ENCODE results near the gene PSAPL1. TPM values are rescaled to one million over a fixed set of nuclear protein-coding genes. Genes with fewer than 3 reads are reported as not detected.
"Not testable (repeated sequence)": the region's sequence is repeated elsewhere in the genome, so short reads cannot be mapped to it uniquely, and the experiment has no call there.

Gene PSAPL1
- polyA plus RNA-seq, 1 experiment, result not detected

GRCh38 chr4:7457201-7458065 lies 22.7 kb upstream of the PSAPL1 start:
- ChIA-PET POLR2A (no interaction called here), CTCF (no interaction called here)
- DNase-seq (ENCODE audit: low read depth, low spot score), result no peak
- Histone ChIP-seq H3K4me3 (ENCODE audit: low read depth, low read length) (no peak overlapping the region), H3K9me3 (ENCODE audit: control insufficient read depth, insufficient read depth, low read length) (peaks cover 13% of the 10 kb centered on the region), H3K27me3 (ENCODE audit: control insufficient read depth, insufficient read depth, low read length) (peaks cover 24% of the 10 kb centered on the region), H3K27ac (ENCODE audit: low read depth, low read length) (no peak overlapping the region)
- TF ChIP-seq CTCF (IDR thresholded peaks at IDR 0.05; ENCODE audit: low read depth, low read length), result no peak

- H3K27ac ChIP-seq (ENCODE audit: low read depth, low read length); H3K4me3 ChIP-seq (ENCODE audit: low read depth, low read length); CTCF ChIA-PET; POLR2A ChIA-PET; DNase-seq (ENCODE audit: low read depth, low spot score); H3K27me3 ChIP-seq (ENCODE audit: control insufficient read depth, insufficient read depth, low read length): not testable (repeated sequence)
- peaks cover 17% of the 10 kb centered on the region for H3K9me3 ChIP-seq (ENCODE audit: control insufficient read depth, insufficient read depth, low read length)
Observed at GRCh38 chr4:7452802-7453201, 18.1 kb upstream of the PSAPL1 start.

- Histone ChIP-seq H3K4me3 (ENCODE audit: low read depth, low read length) (no peak overlapping the region), H3K27ac (ENCODE audit: low read depth, low read length) (no peak overlapping the region), H3K9me3 (ENCODE audit: control insufficient read depth, insufficient read depth, low read length) (peaks cover 17% of the 10 kb centered on the region), H3K27me3 (ENCODE audit: control insufficient read depth, insufficient read depth, low read length) (peaks cover 13% of the 10 kb centered on the region)
- ChIA-PET POLR2A (no interaction called here), CTCF (no interaction called here)
- TF ChIP-seq CTCF (IDR thresholded peaks at IDR 0.05; ENCODE audit: low read depth, low read length), result no peak
- no peak for DNase-seq (ENCODE audit: low read depth, low spot score)
Observed at GRCh38 chr4:7451800-7452199, 17.1 kb upstream of the PSAPL1 start.

GRCh38 chr4:7451434-7451789 lies 16.7 kb upstream of the PSAPL1 start:
- POLR2A ChIA-PET, result no interaction called here
- Histone ChIP-seq H3K4me3 (ENCODE audit: low read depth, low read length) (no peak overlapping the region), H3K27ac (ENCODE audit: low read depth, low read length) (no peak overlapping the region), H3K9me3 (ENCODE audit: control insufficient read depth, insufficient read depth, low read length) (peaks cover 17% of the 10 kb centered on the region), H3K27me3 (ENCODE audit: control insufficient read depth, insufficient read depth, low read length) (peaks cover 15% of the 10 kb centered on the region)
- CTCF ChIA-PET, result no interaction called here
- no peak for DNase-seq (ENCODE audit: low read depth, low spot score)
- TF ChIP-seq CTCF (IDR thresholded peaks at IDR 0.05; ENCODE audit: low read depth, low read length), result no peak

- DNase-seq (ENCODE audit: low read depth, low spot score), result no peak
- ChIA-PET CTCF (no interaction called here), POLR2A (no interaction called here)
- Histone ChIP-seq H3K27ac (ENCODE audit: low read depth, low read length) (no peak overlapping the region), H3K4me3 (ENCODE audit: low read depth, low read length) (no peak overlapping the region), H3K27me3 (ENCODE audit: control insufficient read depth, insufficient read depth, low read length) (peaks cover 18% of the 10 kb centered on the region), H3K9me3 (ENCODE audit: control insufficient read depth, insufficient read depth, low read length) (peaks cover 17% of the 10 kb centered on the region)
- TF ChIP-seq CTCF (IDR thresholded peaks at IDR 0.05; ENCODE audit: low read depth, low read length), result no peak
Observed at GRCh38 chr4:7450775-7451433, 16.2 kb upstream of the PSAPL1 start.
